Endodermal cell (in vitro differentiated cells): ENCODE results near the gene SND1. TPM values are rescaled to one million over a fixed set of nuclear protein-coding genes. Genes with fewer than 3 reads are reported as not detected.

Experiments
- DNase-seq: peaks from one replicate; pipeline ENCODE4 v3.0.0-alpha.2; 2017
- H3K27ac ChIP-seq: 2 replicates; pipeline ENCODE4 v1.5.1; 2013; ENCODE audit warnings: mild to moderate bottlenecking, low read depth, low read length, moderate library complexity
- H3K27me3 ChIP-seq: 2 replicates; pipeline ENCODE4 v1.6.1; 2013; ENCODE audit warnings: mild to moderate bottlenecking, low read length, moderate library complexity; ENCODE audit not compliant: insufficient read depth, control insufficient read depth, poor library complexity, severe bottlenecking
- H3K36me3 ChIP-seq: 2 replicates; pipeline ENCODE4 v1.7.0; 2013; ENCODE audit warnings: mild to moderate bottlenecking, low read length, moderate library complexity; ENCODE audit not compliant: control insufficient read depth, insufficient read depth
- H3K4me1 ChIP-seq: one replicate; pipeline ENCODE4 v1.7.0; 2013; ENCODE audit warnings: low read length; ENCODE audit not compliant: control insufficient read depth, insufficient read depth
- H3K4me3 ChIP-seq: 2 replicates; pipeline ENCODE4 v1.5.1; 2013; ENCODE audit warnings: mild to moderate bottlenecking, low read length, moderate library complexity
- H3K9ac ChIP-seq: 2 replicates; pipeline ENCODE4 v1.6.1; 2013; ENCODE audit warnings: mild to moderate bottlenecking, low read length, moderate library complexity; ENCODE audit not compliant: poor library complexity, severe bottlenecking; ENCODE audit errors: extremely low read depth
- H3K9me3 ChIP-seq: 2 replicates; pipeline ENCODE4 v1.6.1; 2013; ENCODE audit warnings: mild to moderate bottlenecking, low read length, moderate library complexity; ENCODE audit not compliant: control insufficient read depth
- H3K27ac Mint-ChIP-seq: 2 replicates; pipeline ENCODE4 v1.8.0; 2020; ENCODE audit warnings: mixed read lengths
- H3K27me3 Mint-ChIP-seq: 2 replicates; pipeline ENCODE4 v1.8.0; 2021; ENCODE audit warnings: mild to moderate bottlenecking, mixed read lengths; ENCODE audit not compliant: insufficient read depth
- H3K36me3 Mint-ChIP-seq: 2 replicates; pipeline ENCODE4 v1.8.0; 2020; ENCODE audit warnings: low read depth, mixed read lengths
- H3K4me1 Mint-ChIP-seq: 2 replicates; pipeline ENCODE4 v1.8.0; 2020; ENCODE audit warnings: mixed read lengths
- H3K4me3 Mint-ChIP-seq: 2 replicates; pipeline ENCODE4 v1.8.0; 2020; ENCODE audit warnings: mild to moderate bottlenecking, moderate library complexity, mixed read lengths
- H3K9me3 Mint-ChIP-seq: 2 replicates; pipeline ENCODE4 v1.8.0; 2020; ENCODE audit warnings: mild to moderate bottlenecking, mixed read lengths
- CTCF ChIP-seq: fragments of 200-600 bp; sonication (generic); conservative IDR thresholded peaks from 2 replicates; pipeline ENCODE4 v1.5.0; 2021; ENCODE audit warnings: antibody characterized with exemption, mild to moderate bottlenecking
- WGBS, 2 experiments: methylation state at CpG; one replicate each; pipeline versions ENCODE4 v1.1.5 to v1.1.7; 2013; ENCODE audit warnings: missing lambda C conversion rate in 2 of 2, mixed read lengths in 1 of 2; ENCODE audit not compliant: insufficient coverage in 1 of 2, insufficient read length in 1 of 2; 5-methylcytosine and 5-hydroxymethylcytosine counted together
- long read RNA-seq, 4 experiments: library from polyadenylated mRNA in 2 of 4; library from RNA in 1 of 4; library from capped mRNA in 1 of 4; stranded (forward) in 3 of 4; unstranded in 1 of 4; transcript quantifications; one replicate each; pipeline ENCODE4 v2.0.0, GENCODE V29; 2020 to 2021; ENCODE audit warnings: inconsistent platforms in 1 of 4
- polyA plus RNA-seq, 2 experiments: library from polyadenylated mRNA; stranded (reverse); fragments of 50-300 nt; gene quantifications; one replicate each; pipeline ENCODE4 v1.2.3, GENCODE V29; 2013
- total RNA-seq, 2 donors: library from RNA; stranded (reverse); fragmentation: NEBNext Ultra II Directional in 1 of 2; extraction: Animal tissue kit (Norgen Biotek cat#: 25700) in 1 of 2; gene quantifications; 2 replicates in 1 of 2; 3 replicates in 1 of 2; pipeline ENCODE4 v1.2.1, GENCODE V29; 2021

Gene SND1
- total RNA-seq: 100 to 1,000 TPM; 240 to 267 TPM
- polyA plus RNA-seq (2013, experiment 1 of 2): 125 TPM
- 130 TPM for polyA plus RNA-seq (2013, experiment 2 of 2)
- long read RNA-seq, experiment 1, transcript SND1-201 (24 exons, 3,476 nt): major isoform, 23 of 100 reads
- long read RNA-seq, experiment 1, partial matches to known transcripts: 66 of 100 reads
- long read RNA-seq, experiment 1, other reads (novel, unspliced or antisense): 9 of 100 reads
- long read RNA-seq, experiment 2, transcript SND1-201 (24 exons, 3,476 nt): major isoform, 500 of 593 reads
- long read RNA-seq, experiment 2, partial matches to known transcripts: 58 of 593 reads
- long read RNA-seq, experiment 2, other reads (novel, unspliced or antisense): 35 of 593 reads
- long read RNA-seq, experiment 3, transcript SND1-201 (24 exons, 3,476 nt): major isoform, 2,391 of 2,591 reads
- long read RNA-seq, experiment 3, partial matches to known transcripts: 89 of 2,591 reads
- long read RNA-seq, experiment 3, other reads (novel, unspliced or antisense): 110 of 2,591 reads
- long read RNA-seq, experiment 4, transcript SND1-201 (24 exons, 3,476 nt): major isoform, 17 of 57 reads
- long read RNA-seq, experiment 4, partial matches to known transcripts: 35 of 57 reads
- long read RNA-seq, experiment 4, other reads (novel, unspliced or antisense): 5 of 57 reads

- no peaks in the 10 kb centered on the region for H3K9me3 ChIP-seq
- Mint-ChIP-seq H3K27ac (peak within 1 kb of the TSS; percentile 100), H3K4me3 (no peak within 1 kb of the TSS), H3K4me1 (peaks cover 31% of the 10 kb centered on the region), H3K27me3 (peaks cover 3% of the 10 kb centered on the region), H3K9me3 (no peaks in the 10 kb centered on the region), H3K36me3 (peaks cover 3% of the 10 kb centered on the region)
- H3K36me3 ChIP-seq: peaks cover 12% of the 10 kb centered on the region
- peaks cover 3% of the 10 kb centered on the region for H3K4me1 ChIP-seq
- DNase-seq: peak; percentile 100
- no peaks in the 10 kb centered on the region for H3K27me3 ChIP-seq
- TF ChIP-seq CTCF: no peak
- H3K4me3 ChIP-seq: peak within 1 kb of the TSS; percentile 95
- H3K9ac ChIP-seq: peak within 1 kb of the TSS; percentile 97
- peak within 1 kb of the TSS; percentile 87 for H3K27ac ChIP-seq
- 0 to 1% methylated on average over 29 to 67 of the region's 67 CpGs for WGBS, 2 experiments
These were observed at the start of gene SND1 for GRCh38 chr7:127651556-127652332. TSS of gene SND1 (plus strand) at chr7:127652194. CDS start at chr7:127652374, 180 bp downstream.

GRCh38 chr7:127608446-127608845 lies 43.5 kb upstream of the SND1 start:
- no peaks in the 10 kb centered on the region for H3K27me3 ChIP-seq
- no peak overlapping the region for H3K4me3 ChIP-seq
- H3K9me3 ChIP-seq: peaks cover 4% of the 10 kb centered on the region
- Mint-ChIP-seq H3K36me3 (no peaks in the 10 kb centered on the region), H3K27me3 (peaks cover 17% of the 10 kb centered on the region), H3K4me3 (no peak overlapping the region), H3K4me1 (no peaks in the 10 kb centered on the region), H3K27ac (no peak overlapping the region), H3K9me3 (peaks cover 7% of the 10 kb centered on the region)
- H3K27ac ChIP-seq: no peak overlapping the region
- TF ChIP-seq CTCF: no peak
- no peak for DNase-seq
- WGBS, 2 experiments: 86 to 100% methylated on average over 2 to 6 of the region's 6 CpGs
- H3K36me3 ChIP-seq: no peaks in the 10 kb centered on the region
- H3K9ac ChIP-seq: no peak overlapping the region
- no peaks in the 10 kb centered on the region for H3K4me1 ChIP-seq

GRCh38 chr7:127609297-127609696 lies 42.7 kb upstream of the SND1 start:
- Histone ChIP-seq H3K27ac (no peak overlapping the region), H3K36me3 (no peaks in the 10 kb centered on the region), H3K27me3 (no peaks in the 10 kb centered on the region), H3K4me1 (no peaks in the 10 kb centered on the region), H3K9me3 (peaks cover 4% of the 10 kb centered on the region), H3K4me3 (no peak overlapping the region), H3K9ac (no peak overlapping the region)
- H3K36me3 Mint-ChIP-seq: no peaks in the 10 kb centered on the region
- no peak overlapping the region for H3K4me3 Mint-ChIP-seq
- no peak for DNase-seq
- no peaks in the 10 kb centered on the region for H3K4me1 Mint-ChIP-seq
- peaks cover 7% of the 10 kb centered on the region for H3K9me3 Mint-ChIP-seq
- no peak for TF ChIP-seq CTCF
- H3K27me3 Mint-ChIP-seq: peaks cover 23% of the 10 kb centered on the region
- no peak overlapping the region for H3K27ac Mint-ChIP-seq
- WGBS, 2 experiments: 77 to 94% methylated on average over 3 to 6 of the region's 6 CpGs
